Amniotic stem cell (primary cell): ENCODE results near the gene DTX3L.
A peak's percentile ranks its signal among the peaks of the same experiment; 100 is the strongest.

Source experiments
- DNase-seq: peaks from one replicate; lab custom pipeline; 2025; lab: John Stamatoyannopoulos, UW

Gene DTX3L

GRCh38 chr3:122606330-122606729 is 42.2 kb downstream of the DTX3L start:
- no peak for DNase-seq

DNA sequence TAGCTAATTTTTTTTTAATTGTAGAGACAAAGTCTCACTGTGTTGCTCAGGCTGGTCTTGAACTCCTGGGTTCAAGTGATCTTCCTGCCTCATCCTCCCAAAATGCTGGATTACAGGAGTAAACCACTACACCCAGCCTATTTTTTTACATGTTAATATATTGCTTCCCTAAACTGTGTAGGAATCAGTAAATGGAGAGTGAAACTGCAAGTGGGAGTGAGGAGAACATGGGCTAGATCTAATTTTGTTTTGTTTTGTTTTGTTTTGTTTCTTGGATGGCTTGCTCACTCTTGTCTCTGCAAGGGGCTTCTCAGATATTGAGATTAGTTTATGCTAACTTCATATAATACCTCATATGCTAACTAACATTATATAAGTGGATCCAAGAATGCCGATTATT is 44.8 kb downstream of the DTX3L start:
- no peak for DNase-seq

DNA sequence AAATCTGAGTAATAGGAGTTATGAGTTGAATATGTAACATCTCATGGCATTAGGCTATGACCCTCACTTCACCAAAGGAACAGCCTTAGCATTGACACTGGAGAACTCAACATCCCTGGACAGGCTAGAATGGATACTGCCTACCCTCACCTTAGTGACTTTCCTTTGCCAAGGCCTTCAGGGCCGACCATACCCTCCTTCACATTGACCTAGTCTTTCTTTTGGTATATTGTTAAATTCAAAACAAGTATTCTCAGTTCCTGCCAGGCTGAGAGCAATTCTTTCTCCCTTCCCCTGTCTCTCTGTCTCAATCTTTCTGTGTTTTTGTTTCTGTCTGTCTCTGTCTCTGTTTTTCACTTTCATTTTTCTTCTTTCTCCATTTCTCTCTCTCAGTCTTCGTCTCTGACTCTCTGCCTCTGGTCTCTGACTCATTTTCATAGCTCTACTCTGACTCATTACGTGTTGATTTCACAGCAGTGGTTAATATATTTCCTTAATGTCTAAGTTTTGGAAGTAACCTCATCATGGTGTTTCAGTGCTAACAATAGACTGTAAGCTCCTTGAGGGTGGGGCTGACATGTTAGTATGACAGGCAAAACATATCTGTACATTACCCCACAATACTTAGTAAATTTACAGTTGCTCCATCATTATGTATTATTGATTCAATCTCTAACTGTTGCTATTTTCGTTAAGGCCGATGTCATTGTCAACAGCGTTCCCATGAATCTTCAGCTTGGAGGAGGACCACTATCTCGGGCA is 45.8 kb downstream of the DTX3L start:
- peak; percentile 4 for DNase-seq

DNA sequence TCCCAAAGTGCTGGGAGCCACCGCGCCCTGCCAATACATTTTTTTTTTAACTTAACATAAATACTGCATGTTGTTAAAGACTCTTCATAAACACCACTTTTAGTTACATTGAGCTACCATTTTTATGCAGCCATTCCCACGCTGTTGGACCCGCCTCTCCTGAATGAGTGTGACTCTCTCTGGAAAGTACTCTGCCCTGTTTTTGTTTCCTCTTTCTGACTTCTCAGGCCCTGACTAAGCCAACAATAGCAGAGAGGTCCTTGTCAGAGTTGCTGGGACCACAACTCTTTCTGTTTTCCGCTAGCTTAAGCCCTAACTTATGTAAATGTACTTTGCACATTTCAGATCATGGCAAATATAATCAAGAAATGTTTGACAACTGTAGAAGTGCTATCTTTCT is 48.6 kb downstream of the DTX3L start:
- no peak for DNase-seq

- no peak for DNase-seq
Measured at GRCh38 chr3:122615303-122615702, 51.2 kb downstream of the DTX3L start.

DNA sequence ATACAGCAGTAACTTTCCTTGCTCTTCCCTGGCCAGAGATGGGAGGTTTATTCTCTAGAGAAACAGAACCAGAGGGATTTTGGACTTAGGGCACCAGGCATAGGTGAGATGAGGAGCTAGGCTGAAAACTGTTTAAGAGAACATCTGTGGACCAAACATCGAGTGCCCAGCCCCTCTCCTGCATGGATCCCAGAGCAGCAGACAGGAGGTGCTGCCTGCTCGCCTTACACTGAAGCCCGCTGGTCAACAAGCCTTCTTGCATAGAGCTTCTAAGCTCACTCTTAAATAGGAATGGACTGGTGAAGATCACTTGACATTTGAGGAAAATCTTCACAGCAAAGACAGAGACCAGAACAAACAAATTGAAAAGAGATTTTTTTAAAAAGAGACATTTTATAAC is 54.5 kb downstream of the DTX3L start:
- DNase-seq, result no peak

- DNase-seq, result no peak
Measured at GRCh38 chr3:122619040-122619439, 54.9 kb downstream of the DTX3L start.

- no peak for DNase-seq
Measured at GRCh38 chr3:122620399-122620798, 56.3 kb downstream of the DTX3L start.

- DNase-seq, result no peak
Measured at GRCh38 chr3:122621112-122621511, 57.0 kb downstream of the DTX3L start.

DNA sequence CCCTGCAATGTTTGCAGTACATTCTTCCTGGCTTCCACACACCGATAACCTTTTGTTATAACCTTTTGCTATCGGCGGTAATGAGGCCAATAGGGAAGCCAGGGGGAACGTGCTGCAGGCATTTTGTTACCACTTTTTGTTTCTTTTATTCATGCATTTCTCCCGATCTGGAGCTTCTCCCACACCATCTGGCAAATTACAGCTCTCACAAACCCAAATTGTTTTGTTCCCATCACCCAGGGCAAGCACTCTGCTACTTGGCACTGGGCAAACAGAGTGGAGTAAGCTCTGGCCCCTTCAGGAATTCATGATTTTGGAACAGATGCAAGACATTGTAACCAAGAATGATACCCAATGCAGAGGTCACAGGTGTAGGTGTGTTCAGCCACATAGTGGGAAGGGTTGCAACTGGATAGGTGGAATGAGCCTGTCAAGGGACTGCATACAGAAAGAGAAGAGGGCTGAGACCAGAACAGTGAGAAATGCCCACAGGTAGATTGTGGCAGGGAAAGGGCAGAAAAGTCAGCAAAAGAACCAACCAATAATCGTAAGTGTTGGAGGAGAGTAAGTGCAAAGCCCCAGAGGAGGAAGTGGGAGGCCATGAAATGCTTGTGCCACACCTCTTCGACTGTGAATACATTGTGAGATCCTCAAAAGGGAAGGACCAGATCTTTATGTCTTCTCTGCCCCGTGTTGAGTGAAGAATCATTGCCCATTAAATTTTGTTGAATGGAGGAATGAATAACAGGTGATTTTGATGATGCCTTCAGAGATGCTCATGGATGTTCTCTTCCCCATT is 59.1 kb downstream of the DTX3L start:
- DNase-seq, result no peak
